Activated CD4-positive, alpha-beta T cell treated with anti-CD3 and anti-CD28 coated beads for 36 hours (primary cell): Measurements from ENCODE around the gene CWC22. TPM values are rescaled to one million over a fixed set of nuclear protein-coding genes. Genes with fewer than 3 reads are reported as not detected.

Source experiments
- ATAC-seq: fragments of 200-7000 bp; cut with Tn5 transposase; one replicate; pipeline ENCODE4 v1.10.0; 2021; ENCODE audit warnings: mild to moderate bottlenecking, moderate library complexity
- CTCF ChIA-PET: fragments of 350-600 bp; sonication (Branson Sonifier 250); formaldehyde crosslinking; loops from one replicate; lab custom pipeline; 2021; ENCODE audit warnings: antibody characterized with exemption; lab: Charles Lee
- POLR2A ChIA-PET: fragments of 350-600 bp; sonication (Branson Sonifier 250); formaldehyde crosslinking; loops from one replicate; lab custom pipeline; 2021; ENCODE audit warnings: antibody characterized with exemption, inconsistent platforms; lab: Charles Lee
- DNase-seq: peaks from one replicate; pipeline ENCODE4 v3.0.0-alpha.2; 2020
- H3K27ac Mint-ChIP-seq: one replicate; pipeline ENCODE4 v1.8.0; 2021; ENCODE audit warnings: mixed read lengths
- H3K27me3 Mint-ChIP-seq: one replicate; pipeline ENCODE4 v1.8.0; 2021; ENCODE audit warnings: mixed read lengths
- H3K36me3 Mint-ChIP-seq: one replicate; pipeline ENCODE4 v1.8.0; 2021; ENCODE audit warnings: low read depth, mixed read lengths
- H3K4me1 Mint-ChIP-seq: one replicate; pipeline ENCODE4 v1.8.0; 2021; ENCODE audit warnings: mixed read lengths
- H3K4me3 Mint-ChIP-seq: one replicate; pipeline ENCODE4 v1.8.0; 2021; ENCODE audit warnings: mild to moderate bottlenecking, moderate library complexity, mixed read lengths
- H3K9me3 Mint-ChIP-seq: one replicate; pipeline ENCODE4 v1.8.0; 2021; ENCODE audit warnings: low read depth, mixed read lengths
- intact Hi-C, 2 experiments: fragments of 100-400 bp; cut with DNase I in 1 of 2; cut with micrococcal nuclease in 1 of 2; formaldehyde crosslinking; loops; one replicate each; pipeline versions ENCODE4 v1.14.2 to v1.15.1; 2022 to 2024; cut with DNase I, micrococcal nuclease
- total RNA-seq, 2 experiments: library from RNA; stranded (reverse); gene quantifications; one replicate each; pipeline ENCODE4 v1.2.3, GENCODE V29; 2021

The CWC22 gene
- total RNA-seq, 2 experiments from 2014 or later = 25.3 to 31.0 TPM

DNA sequence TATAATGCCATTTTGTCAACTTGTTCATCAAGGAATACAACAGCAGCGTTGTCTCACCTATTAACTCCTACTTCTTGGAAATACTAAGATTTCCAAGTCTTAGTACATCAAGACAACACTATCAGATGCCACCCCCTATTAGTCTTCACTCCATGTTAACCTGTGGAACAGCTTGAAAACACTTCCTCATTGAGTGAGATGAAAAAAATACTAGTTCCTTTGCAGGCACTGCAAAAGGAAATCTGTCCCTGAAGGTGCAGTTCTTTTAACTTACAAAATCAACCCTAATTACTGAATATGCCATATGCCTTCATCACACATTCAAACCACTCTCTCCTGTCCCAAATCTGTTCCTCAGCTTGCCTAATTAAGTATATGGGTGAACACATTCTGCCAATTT is 4.0 kb downstream of the CWC22 start:
- DNase-seq = no peak
- CTCF ChIA-PET = no interaction called here
- Mint-ChIP-seq H3K27me3 (no peaks in the 10 kb centered on the region), H3K4me1 (peaks cover 60% of the 10 kb centered on the region), H3K27ac (no peak overlapping the region), H3K4me3 (no peak overlapping the region), H3K36me3 (peaks cover 27% of the 10 kb centered on the region), H3K9me3 (no peaks in the 10 kb centered on the region)
- no peak for ATAC-seq
- intact Hi-C loops = loop anchor here (10.0 kb wide), 3 partner anchors 738 to 982 kb away; partner anchors contain the start of genes SESTD1 (in 1 of the 2) and UBE2E3 (in 1 of the 2)
- POLR2A ChIA-PET = no interaction called here

DNA sequence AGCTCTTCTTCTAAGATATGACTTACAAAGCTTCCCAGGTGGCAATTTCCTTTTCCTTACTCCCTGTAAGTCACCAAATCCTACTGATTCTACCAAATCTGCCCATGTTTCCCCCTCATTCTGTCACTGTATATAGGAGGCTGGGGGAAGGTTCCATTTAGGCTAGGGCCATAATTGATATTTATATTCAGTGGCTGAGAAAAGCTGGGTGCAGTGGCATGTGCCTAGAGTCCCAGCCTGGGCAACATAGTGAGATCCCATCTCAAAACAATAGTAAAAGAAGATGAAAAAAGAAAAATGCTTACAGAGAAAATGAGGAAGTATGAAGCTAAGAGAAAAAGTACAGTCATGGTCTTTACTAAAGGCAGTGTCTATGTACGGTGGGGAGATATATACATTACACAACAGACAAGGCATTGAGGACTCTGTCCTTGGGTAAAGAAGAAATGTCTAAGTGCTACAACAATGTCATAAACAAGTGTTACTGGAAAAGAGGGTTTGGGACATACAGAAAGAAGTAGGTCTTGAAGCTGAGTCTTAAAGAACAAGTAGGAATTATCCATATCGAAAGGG is 4.8 kb downstream of the CWC22 start:
- H3K27me3 Mint-ChIP-seq = no peaks in the 10 kb centered on the region
- no peak overlapping the region for H3K27ac Mint-ChIP-seq
- no peaks in the 10 kb centered on the region for H3K9me3 Mint-ChIP-seq
- CTCF ChIA-PET = no interaction called here
- intact Hi-C loops = loop anchor here (10.0 kb wide), 3 partner anchors 737 to 983 kb away; partner anchors contain the start of genes SESTD1 (in 1 of the 2) and UBE2E3 (in 1 of the 2)
- peaks cover 61% of the 10 kb centered on the region for H3K4me1 Mint-ChIP-seq
- POLR2A ChIA-PET = no interaction called here
- no peak for ATAC-seq
- no peak overlapping the region for H3K4me3 Mint-ChIP-seq
- DNase-seq = no peak
- H3K36me3 Mint-ChIP-seq = peaks cover 27% of the 10 kb centered on the region

GRCh38 chr2:180001726-180002125 is 5.4 kb downstream of the CWC22 start:
- ChIA-PET POLR2A (no interaction called here), CTCF (interaction anchor here (1.1 kb wide), 1 partner anchor 8 kb away, joined by 3 read pairs; no protein-coding TSS in a partner anchor)
- ATAC-seq = no peak
- Mint-ChIP-seq H3K4me1 (peaks cover 62% of the 10 kb centered on the region), H3K27ac (peak overlapping the region; percentile 24), H3K27me3 (no peaks in the 10 kb centered on the region), H3K9me3 (no peaks in the 10 kb centered on the region), H3K36me3 (peaks cover 27% of the 10 kb centered on the region), H3K4me3 (no peak overlapping the region)
- no peak for DNase-seq
- intact Hi-C loops = loop anchor here (10.0 kb wide), 3 partner anchors 737 to 983 kb away; partner anchors contain the start of genes SESTD1 (in 1 of the 2) and UBE2E3 (in 1 of the 2)

- no peak for DNase-seq
- ATAC-seq = peak; percentile 72
- Mint-ChIP-seq H3K9me3 (no peaks in the 10 kb centered on the region), H3K36me3 (peaks cover 25% of the 10 kb centered on the region), H3K27ac (no peak overlapping the region), H3K27me3 (no peaks in the 10 kb centered on the region), H3K4me3 (no peak overlapping the region), H3K4me1 (peaks cover 66% of the 10 kb centered on the region)
- ChIA-PET POLR2A (no interaction called here), CTCF (interaction anchor here (1.1 to 1.3 kb wide), 2 partner anchors 9 to 14 kb away, joined by 3 read pairs; no protein-coding TSS in a partner anchor)
- intact Hi-C loops = loop anchor here (10.0 kb wide), 3 partner anchors 736 to 984 kb away; partner anchors contain the start of genes SESTD1 (in 1 of the 2) and UBE2E3 (in 1 of the 2)
These were observed 6.7 kb downstream of the CWC22 start for GRCh38 chr2:180000434-180000833.

- Mint-ChIP-seq H3K27me3 (no peaks in the 10 kb centered on the region), H3K4me3 (no peak overlapping the region), H3K9me3 (no peaks in the 10 kb centered on the region), H3K4me1 (peaks cover 69% of the 10 kb centered on the region), H3K36me3 (peaks cover 21% of the 10 kb centered on the region), H3K27ac (no peak overlapping the region)
- intact Hi-C loops = no loop called here
- DNase-seq = no peak
- ChIA-PET POLR2A (no interaction called here), CTCF (no interaction called here)
- ATAC-seq = no peak
These were observed 8.1 kb downstream of the CWC22 start for GRCh38 chr2:179999000-179999399.

DNA sequence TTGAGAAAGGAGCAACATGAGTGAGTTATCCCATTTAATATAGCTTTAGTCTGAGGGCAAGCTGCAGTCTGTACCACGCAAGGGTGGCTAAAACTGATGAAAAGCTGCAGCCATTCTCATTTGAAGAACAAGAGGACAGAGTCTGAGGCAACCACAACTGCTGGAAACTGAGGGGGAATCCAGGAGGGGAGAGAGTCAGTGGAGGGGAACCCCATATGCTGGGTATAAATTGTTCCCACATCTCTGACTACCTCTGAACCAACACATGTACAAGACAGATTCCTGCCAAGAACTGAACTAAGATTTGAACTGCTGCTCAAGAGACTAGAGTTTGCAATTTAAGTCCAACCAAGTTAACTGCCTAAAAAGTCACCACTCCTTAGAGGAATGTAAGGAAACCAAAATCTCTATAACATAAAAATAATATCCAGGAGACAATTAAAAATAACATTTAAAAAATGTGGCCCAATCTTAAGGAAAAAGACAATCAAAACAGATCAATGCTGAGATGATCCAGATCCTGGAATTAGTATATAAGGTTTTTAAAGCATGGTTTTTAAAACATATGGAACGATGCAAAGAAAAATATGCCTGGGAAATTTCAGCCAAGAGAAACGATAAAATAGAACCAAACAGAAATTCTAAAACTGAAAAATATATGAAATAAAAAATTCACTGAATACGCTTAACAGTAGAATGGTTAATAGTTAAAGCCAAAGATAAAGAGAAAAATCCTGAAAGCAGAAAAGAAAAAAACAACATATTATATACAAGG is 11.2 kb downstream of the CWC22 start:
- Mint-ChIP-seq H3K9me3 (no peaks in the 10 kb centered on the region), H3K4me1 (peaks cover 64% of the 10 kb centered on the region), H3K4me3 (no peak overlapping the region), H3K36me3 (peaks cover 26% of the 10 kb centered on the region), H3K27me3 (no peaks in the 10 kb centered on the region), H3K27ac (peak overlapping the region; percentile 28)
- DNase-seq (peak; percentile 30), ATAC-seq (peak; percentile 78)
- CTCF ChIA-PET = no interaction called here
- intact Hi-C loops = no loop called here
- POLR2A ChIA-PET = no interaction called here

DNA sequence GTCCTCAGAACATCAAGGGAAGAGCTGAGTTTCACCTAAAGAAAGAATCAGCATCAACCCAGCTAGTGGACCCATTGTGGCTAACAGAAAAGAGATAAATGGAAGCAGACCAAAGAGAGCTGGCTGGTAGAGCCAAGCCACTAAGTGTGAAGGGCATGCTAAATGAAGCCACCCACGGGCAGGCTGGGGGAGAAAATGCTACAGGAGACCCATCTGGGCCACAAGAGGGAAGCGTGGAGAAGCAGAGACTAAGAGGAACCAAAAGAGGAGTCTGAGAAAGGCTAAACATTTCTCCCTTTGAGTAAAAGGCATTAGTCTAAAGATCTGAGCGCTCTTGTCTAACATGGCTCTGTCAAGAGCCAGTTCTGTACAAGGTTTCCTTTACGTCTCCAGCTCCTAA is 15.8 kb downstream of the CWC22 start:
- ChIA-PET CTCF (interaction anchor here (0.5 to 0.7 kb wide), 3 partner anchors 12 to 250 kb away, joined by 3 to 4 read pairs (median 3); no protein-coding TSS in a partner anchor), POLR2A (no interaction called here)
- intact Hi-C loops = no loop called here
- Mint-ChIP-seq H3K27me3 (no peaks in the 10 kb centered on the region), H3K36me3 (peaks cover 36% of the 10 kb centered on the region), H3K9me3 (no peaks in the 10 kb centered on the region), H3K27ac (peak overlapping the region; percentile 65), H3K4me3 (no peak overlapping the region), H3K4me1 (peaks cover 48% of the 10 kb centered on the region)
- ATAC-seq (peak; percentile 20), DNase-seq (peak; percentile 22)

DNA sequence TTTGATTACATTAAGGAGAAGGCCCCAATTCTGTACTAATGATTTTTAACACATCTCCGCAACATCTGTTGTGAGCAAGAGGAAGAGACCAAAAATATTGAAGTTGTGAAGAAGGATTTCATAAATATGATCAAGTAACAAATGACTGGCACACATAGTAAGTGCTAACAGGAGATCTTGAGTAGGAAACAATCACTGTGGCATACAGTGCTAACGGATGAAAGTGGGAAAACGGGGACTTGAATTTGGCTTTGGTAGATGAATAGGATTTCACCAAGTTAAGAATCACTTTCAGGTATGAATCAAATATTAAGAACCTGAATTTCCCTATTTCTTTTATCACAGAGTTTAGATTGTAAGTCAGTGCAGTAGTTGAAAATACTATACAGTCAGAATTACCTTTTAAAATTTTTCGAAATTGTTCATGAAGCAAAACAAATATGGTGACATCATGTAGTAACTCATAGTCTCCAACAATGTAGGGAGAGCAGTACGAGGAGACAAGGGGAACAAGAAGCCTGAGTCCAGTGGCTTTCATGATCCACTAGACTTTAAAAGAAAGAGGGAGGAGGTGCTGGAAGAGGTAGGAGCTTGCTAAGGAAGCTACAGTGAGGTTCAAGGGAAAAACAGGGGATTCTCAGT is 16.3 kb downstream of the CWC22 start:
- ChIA-PET CTCF (interaction anchor here (0.6 to 0.7 kb wide), 2 partner anchors 13 to 250 kb away, joined by 3 to 4 read pairs; no protein-coding TSS in a partner anchor), POLR2A (no interaction called here)
- H3K4me3 Mint-ChIP-seq = no peak overlapping the region
- peaks cover 43% of the 10 kb centered on the region for H3K4me1 Mint-ChIP-seq
- H3K9me3 Mint-ChIP-seq = no peaks in the 10 kb centered on the region
- H3K27ac Mint-ChIP-seq = peak overlapping the region; percentile 65
- H3K36me3 Mint-ChIP-seq = peaks cover 41% of the 10 kb centered on the region
- DNase-seq (no peak), ATAC-seq (peak; percentile 70)
- intact Hi-C loops = no loop called here
- H3K27me3 Mint-ChIP-seq = no peaks in the 10 kb centered on the region

GRCh38 chr2:179987916-179988315 is 19.2 kb downstream of the CWC22 start:
- DNase-seq (no peak), ATAC-seq (no peak)
- H3K4me3 Mint-ChIP-seq = no peak overlapping the region
- H3K36me3 Mint-ChIP-seq = peaks cover 60% of the 10 kb centered on the region
- H3K9me3 Mint-ChIP-seq = no peaks in the 10 kb centered on the region
- H3K4me1 Mint-ChIP-seq = peaks cover 26% of the 10 kb centered on the region
- POLR2A ChIA-PET = no interaction called here
- intact Hi-C loops = no loop called here
- CTCF ChIA-PET = no interaction called here
- no peak overlapping the region for H3K27ac Mint-ChIP-seq
- no peaks in the 10 kb centered on the region for H3K27me3 Mint-ChIP-seq

- Mint-ChIP-seq H3K36me3 (peaks cover 56% of the 10 kb centered on the region), H3K27me3 (no peaks in the 10 kb centered on the region), H3K4me3 (no peak overlapping the region), H3K9me3 (no peaks in the 10 kb centered on the region), H3K27ac (no peak overlapping the region), H3K4me1 (peaks cover 2% of the 10 kb centered on the region)
- ATAC-seq (no peak), DNase-seq (no peak)
- ChIA-PET POLR2A (no interaction called here), CTCF (no interaction called here)
- intact Hi-C loops = no loop called here
These were observed 21.8 kb downstream of the CWC22 start for GRCh38 chr2:179985163-179985820.
